MM.1S (cell line): ENCODE results near the gene MNX1.

Experiments
- DNase-seq: peaks from one replicate; pipeline ENCODE4 v3.0.0-alpha.2; 2015
- H2AFZ ChIP-seq: fragments of 300-600 bp; sonication (generic); 2 replicates; pipeline ENCODE4 v1.6.0; 2016; ENCODE audit warnings: antibody characterized with exemption, low read length
- H3F3A ChIP-seq: fragments of 300-600 bp; sonication (generic); 2 replicates; pipeline ENCODE4 v1.6.1; 2016; ENCODE audit warnings: mild to moderate bottlenecking, antibody characterized with exemption, low read length, moderate library complexity, mixed read lengths; ENCODE audit not compliant: insufficient read depth
- H3K27ac ChIP-seq: fragments of 300-600 bp; sonication (generic); 2 replicates; pipeline ENCODE4 v1.5.1; 2016; ENCODE audit warnings: mild to moderate bottlenecking, low read length
- H3K27me3 ChIP-seq: fragments of 300-600 bp; sonication (generic); replicated peaks from 2 replicates; pipeline ENCODE4 v1.6.0; 2016; ENCODE audit warnings: low read length; ENCODE audit not compliant: insufficient read depth
- H3K36me3 ChIP-seq: fragments of 300-600 bp; sonication (generic); replicated peaks from 2 replicates; pipeline ENCODE4 v1.6.1; 2016; ENCODE audit warnings: mild to moderate bottlenecking, low read length, mixed read lengths; ENCODE audit not compliant: insufficient read depth
- H3K4me1 ChIP-seq: fragments of 300-600 bp; sonication (generic); 2 replicates; pipeline ENCODE4 v1.6.1; 2016; ENCODE audit warnings: low read length, mixed read lengths
- H3K4me2 ChIP-seq: fragments of 300-600 bp; sonication (generic); 2 replicates; pipeline ENCODE4 v1.6.0; 2016; ENCODE audit warnings: low read depth, low read length
- H3K4me3 ChIP-seq: fragments of 300-600 bp; sonication (generic); 2 replicates; pipeline ENCODE4 v1.5.1; 2016; ENCODE audit warnings: low read length, mixed read lengths
- H3K79me2 ChIP-seq: fragments of 300-600 bp; sonication (generic); 2 replicates; pipeline ENCODE4 v1.6.1; 2016; ENCODE audit warnings: mixed run types, low read length, mixed read lengths
- H3K9ac ChIP-seq: fragments of 300-600 bp; sonication (generic); 2 replicates; pipeline ENCODE4 v1.6.1; 2016; ENCODE audit warnings: low read length, mixed read lengths
- H3K9me2 ChIP-seq: fragments of 300-600 bp; sonication (generic); replicated peaks from 2 replicates; pipeline ENCODE4 v1.6.1; 2016; ENCODE audit warnings: mild to moderate bottlenecking, low read length, mixed read lengths; ENCODE audit not compliant: insufficient read depth
- H3K9me3 ChIP-seq: fragments of 300-600 bp; sonication (generic); replicated peaks from 2 replicates; pipeline ENCODE4 v1.6.1; 2016; ENCODE audit warnings: mild to moderate bottlenecking, low read length, mixed read lengths; ENCODE audit not compliant: insufficient read depth
- H4K20me1 ChIP-seq: fragments of 300-600 bp; sonication (generic); 2 replicates; pipeline ENCODE4 v1.6.1; 2016; ENCODE audit warnings: mild to moderate bottlenecking, low read length, moderate library complexity, mixed read lengths; ENCODE audit not compliant: insufficient read depth
- EZH2 ChIP-seq: fragments of 300-600 bp; sonication (generic); optimal IDR thresholded peaks from 2 replicates; pipeline ENCODE3; 2017; ENCODE audit warnings: low read depth, mild to moderate bottlenecking, antibody characterized with exemption, low read length, mixed read lengths
- EZH2phosphoT487 ChIP-seq: fragments of 300-600 bp; sonication (generic); IDR thresholded peaks from 2 replicates; pipeline ENCODE4 v1.6.1; 2018; ENCODE audit warnings: antibody characterized with exemption, low read length
- TF ChIP-seq, protein P1 (sequence below): fragments of 300-600 bp; sonication (generic); IDR thresholded peaks from 2 replicates; pipeline ENCODE4 v1.5.1; 2016; ENCODE audit warnings: antibody characterized with exemption, low read length, mixed read lengths

MNX1 gene

DNA sequence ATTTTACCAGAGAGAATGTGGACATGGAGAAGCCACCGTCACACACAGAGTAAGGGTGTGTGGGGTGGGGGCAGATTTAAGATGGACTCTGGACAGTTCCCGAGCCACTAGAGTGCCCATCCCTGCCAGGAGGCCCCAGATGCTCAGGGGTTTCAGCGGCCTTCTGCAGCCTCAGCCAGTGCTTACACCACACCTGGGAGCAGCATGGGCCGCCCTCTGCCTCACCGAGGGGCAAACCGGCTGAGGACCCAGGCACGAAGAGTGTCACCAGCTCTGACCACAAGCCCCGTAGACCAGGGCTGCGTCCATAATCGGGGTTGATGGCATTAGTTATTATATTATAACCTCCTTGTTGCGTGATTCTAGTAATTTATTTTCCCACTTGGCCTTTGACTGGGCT lies 6.7 kb upstream of the MNX1 start:
- H3K27me3 ChIP-seq: peaks cover 19% of the 10 kb centered on the region
- no peaks in the 10 kb centered on the region for H4K20me1 ChIP-seq
- H2AFZ ChIP-seq: peak overlapping the region; percentile 52
- H3K4me3 ChIP-seq: no peak overlapping the region
- peak overlapping the region; percentile 77; the same call in 1 of the 2 replicates for H3K27ac ChIP-seq
- H3K36me3 ChIP-seq: no peaks in the 10 kb centered on the region
- peaks cover 46% of the 10 kb centered on the region for H3K4me1 ChIP-seq
- no peaks in the 10 kb centered on the region for H3K9me2 ChIP-seq
- H3K9me3 ChIP-seq: no peaks in the 10 kb centered on the region
- H3F3A ChIP-seq: peaks cover 16% of the 10 kb centered on the region
- peak overlapping the region; percentile 19; the same call in 1 of the 2 replicates for H3K9ac ChIP-seq
- H3K4me2 ChIP-seq: peak overlapping the region; percentile 74; the same call in 1 of the 2 replicates
- no peak for TF ChIP-seq EZH2phosphoT487
- TF ChIP-seq, protein P1, sequence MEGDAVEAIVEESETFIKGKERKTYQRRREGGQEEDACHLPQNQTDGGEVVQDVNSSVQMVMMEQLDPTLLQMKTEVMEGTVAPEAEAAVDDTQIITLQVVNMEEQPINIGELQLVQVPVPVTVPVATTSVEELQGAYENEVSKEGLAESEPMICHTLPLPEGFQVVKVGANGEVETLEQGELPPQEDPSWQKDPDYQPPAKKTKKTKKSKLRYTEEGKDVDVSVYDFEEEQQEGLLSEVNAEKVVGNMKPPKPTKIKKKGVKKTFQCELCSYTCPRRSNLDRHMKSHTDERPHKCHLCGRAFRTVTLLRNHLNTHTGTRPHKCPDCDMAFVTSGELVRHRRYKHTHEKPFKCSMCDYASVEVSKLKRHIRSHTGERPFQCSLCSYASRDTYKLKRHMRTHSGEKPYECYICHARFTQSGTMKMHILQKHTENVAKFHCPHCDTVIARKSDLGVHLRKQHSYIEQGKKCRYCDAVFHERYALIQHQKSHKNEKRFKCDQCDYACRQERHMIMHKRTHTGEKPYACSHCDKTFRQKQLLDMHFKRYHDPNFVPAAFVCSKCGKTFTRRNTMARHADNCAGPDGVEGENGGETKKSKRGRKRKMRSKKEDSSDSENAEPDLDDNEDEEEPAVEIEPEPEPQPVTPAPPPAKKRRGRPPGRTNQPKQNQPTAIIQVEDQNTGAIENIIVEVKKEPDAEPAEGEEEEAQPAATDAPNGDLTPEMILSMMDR: no peak
- no peak for TF ChIP-seq EZH2
- DNase-seq: no peak
- H3K79me2 ChIP-seq: no peaks in the 10 kb centered on the region

DNA sequence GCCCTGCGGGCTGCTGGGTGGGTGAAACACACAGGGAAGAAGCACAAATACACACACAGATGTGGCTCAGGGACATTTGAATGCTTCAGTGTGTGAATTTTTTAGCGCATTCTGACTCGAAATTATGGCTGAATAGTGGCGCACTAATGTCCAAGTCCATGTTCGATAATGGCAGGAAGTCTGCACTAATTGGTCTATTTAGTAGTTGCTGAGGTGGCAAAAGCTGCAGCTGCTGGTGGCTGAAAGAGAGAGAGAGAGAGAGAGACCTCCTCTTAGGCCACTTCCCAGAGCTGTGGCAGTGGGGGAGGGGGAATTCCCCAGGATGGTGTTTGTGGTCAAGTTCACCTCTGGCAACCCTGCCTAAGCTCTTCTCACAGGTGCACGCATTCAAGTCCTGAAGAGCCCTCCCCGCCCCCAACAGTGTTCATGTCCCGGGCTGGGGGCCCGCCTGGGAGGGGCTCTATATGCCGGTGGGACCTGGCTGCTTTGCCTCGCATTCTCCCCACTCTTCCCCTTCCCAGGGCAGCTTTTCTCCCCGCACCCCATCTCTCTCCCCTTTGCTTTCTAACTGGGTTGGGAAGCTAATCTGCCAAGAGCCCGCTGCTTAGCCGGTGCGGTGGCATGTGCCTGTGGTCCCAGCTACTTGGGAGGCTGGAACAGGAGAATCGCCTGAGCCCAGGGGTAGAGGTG lies 6.0 kb upstream of the MNX1 start:
- Histone ChIP-seq H3F3A (peaks cover 23% of the 10 kb centered on the region), H3K4me2 (peak overlapping the region; percentile 74), H3K27me3 (peaks cover 16% of the 10 kb centered on the region), H3K4me1 (peaks cover 52% of the 10 kb centered on the region), H3K9me3 (no peaks in the 10 kb centered on the region), H3K4me3 (peak overlapping the region; percentile 18), H3K9me2 (no peaks in the 10 kb centered on the region), H3K79me2 (no peaks in the 10 kb centered on the region), H2AFZ (peak overlapping the region; percentile 59), H3K9ac (peak overlapping the region; percentile 25; the same call in 1 of the 2 replicates), H3K27ac (peak overlapping the region; percentile 77), H3K36me3 (no peaks in the 10 kb centered on the region), H4K20me1 (no peaks in the 10 kb centered on the region)
- DNase-seq: peak; percentile 100
- no peak for TF ChIP-seq EZH2phosphoT487
- TF ChIP-seq EZH2: no peak
- TF ChIP-seq, protein P1: no peak

DNA sequence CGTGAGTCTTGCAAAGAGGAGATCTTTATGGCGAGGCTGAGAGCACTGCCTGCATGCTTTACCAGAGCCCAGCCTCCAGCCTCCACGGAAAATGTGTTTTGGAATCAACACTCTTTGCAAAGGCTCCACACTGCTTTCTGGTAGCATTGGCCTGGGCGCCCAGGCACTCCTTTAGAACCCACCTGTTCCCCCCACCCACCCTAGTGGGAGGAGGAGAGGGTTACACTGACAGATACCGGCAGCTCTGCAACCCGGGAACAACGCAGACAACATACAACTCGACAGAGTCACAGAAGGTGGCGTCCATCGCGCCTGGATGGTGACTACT lies 5.5 kb upstream of the MNX1 start:
- H3F3A ChIP-seq: peaks cover 24% of the 10 kb centered on the region
- DNase-seq: no peak
- no peaks in the 10 kb centered on the region for H3K9me3 ChIP-seq
- H3K27me3 ChIP-seq: peaks cover 16% of the 10 kb centered on the region
- TF ChIP-seq, protein P1: 0 out of 2 replicates have a peak, but pooled peaks have one; percentile 6
- TF ChIP-seq EZH2: no peak
- peak overlapping the region; percentile 77 for H3K27ac ChIP-seq
- H3K79me2 ChIP-seq: 0 out of 2 replicates have a peak, but pooled peaks cover 5% of the 10 kb centered on the region
- H3K4me2 ChIP-seq: peak overlapping the region; percentile 74
- H4K20me1 ChIP-seq: no peaks in the 10 kb centered on the region
- no peaks in the 10 kb centered on the region for H3K9me2 ChIP-seq
- H3K36me3 ChIP-seq: no peaks in the 10 kb centered on the region
- peaks cover 57% of the 10 kb centered on the region for H3K4me1 ChIP-seq
- H3K9ac ChIP-seq: peak overlapping the region; percentile 25; the same call in 1 of the 2 replicates
- peak overlapping the region; percentile 18 for H3K4me3 ChIP-seq
- H2AFZ ChIP-seq: peak overlapping the region; percentile 59
